ENCODE data around the gene METTL9. TPM values are rescaled to one million over a fixed set of nuclear protein-coding genes. Genes with fewer than 3 reads are reported as not detected.
A peak's percentile ranks its signal among the peaks of the same experiment; 100 is the strongest.

Gene METTL9
- total and polyA plus RNA-seq, 2 of the 13 experiments (the other 11 are each of a cell fraction or from before 2014, with no cell fraction given): 123 to 204 TPM

GRCh38 chr16:21565861-21566669 lies 33.3 kb upstream of the METTL9 start (continued):
- TF ChIP-seq ATF2 (CRISPR knock-in tag; IDR thresholded peaks at IDR 0.05): peak; percentile 83
- TF ChIP-seq, protein P1, sequence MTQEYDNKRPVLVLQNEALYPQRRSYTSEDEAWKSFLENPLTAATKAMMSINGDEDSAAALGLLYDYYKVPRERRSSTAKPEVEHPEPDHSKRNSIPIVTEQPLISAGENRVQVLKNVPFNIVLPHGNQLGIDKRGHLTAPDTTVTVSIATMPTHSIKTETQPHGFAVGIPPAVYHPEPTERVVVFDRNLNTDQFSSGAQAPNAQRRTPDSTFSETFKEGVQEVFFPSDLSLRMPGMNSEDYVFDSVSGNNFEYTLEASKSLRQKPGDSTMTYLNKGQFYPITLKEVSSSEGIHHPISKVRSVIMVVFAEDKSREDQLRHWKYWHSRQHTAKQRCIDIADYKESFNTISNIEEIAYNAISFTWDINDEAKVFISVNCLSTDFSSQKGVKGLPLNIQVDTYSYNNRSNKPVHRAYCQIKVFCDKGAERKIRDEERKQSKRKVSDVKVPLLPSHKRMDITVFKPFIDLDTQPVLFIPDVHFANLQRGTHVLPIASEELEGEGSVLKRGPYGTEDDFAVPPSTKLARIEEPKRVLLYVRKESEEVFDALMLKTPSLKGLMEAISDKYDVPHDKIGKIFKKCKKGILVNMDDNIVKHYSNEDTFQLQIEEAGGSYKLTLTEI (CRISPR knock-in tag; conservative IDR thresholded peaks at IDR 0.05): no peak
- peak; percentile 73; the same call in 1 of the 2 replicates for TF ChIP-seq ZNF224 (CRISPR knock-in tag; IDR thresholded peaks at IDR 0.05)
- no peak for TF ChIP-seq RBM39 (IDR thresholded peaks at IDR 0.05; ENCODE audit: low read depth, low read length, poor library complexity, severe bottlenecking)
- no peak for TF ChIP-seq SMARCE1 (IDR thresholded peaks at IDR 0.05; ENCODE audit: borderline replicate concordance)
- TF ChIP-seq ZFAT (CRISPR knock-in tag; conservative IDR thresholded peaks at IDR 0.05): no peak
- no peak for TF ChIP-seq NR3C1 (CRISPR knock-in tag; IDR thresholded peaks at IDR 0.05)
- TF ChIP-seq, protein P2, sequence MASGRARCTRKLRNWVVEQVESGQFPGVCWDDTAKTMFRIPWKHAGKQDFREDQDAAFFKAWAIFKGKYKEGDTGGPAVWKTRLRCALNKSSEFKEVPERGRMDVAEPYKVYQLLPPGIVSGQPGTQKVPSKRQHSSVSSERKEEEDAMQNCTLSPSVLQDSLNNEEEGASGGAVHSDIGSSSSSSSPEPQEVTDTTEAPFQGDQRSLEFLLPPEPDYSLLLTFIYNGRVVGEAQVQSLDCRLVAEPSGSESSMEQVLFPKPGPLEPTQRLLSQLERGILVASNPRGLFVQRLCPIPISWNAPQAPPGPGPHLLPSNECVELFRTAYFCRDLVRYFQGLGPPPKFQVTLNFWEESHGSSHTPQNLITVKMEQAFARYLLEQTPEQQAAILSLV (CRISPR knock-in tag; IDR thresholded peaks at IDR 0.05; ENCODE audit: borderline replicate concordance): no peak
- TF ChIP-seq SAP130 (CRISPR knock-in tag; IDR thresholded peaks at IDR 0.05; ENCODE audit: low read depth): peak; percentile 79
- no peak for TF ChIP-seq FLYWCH1 (CRISPR knock-in tag; IDR thresholded peaks at IDR 0.05)
- peak; percentile 32 to 84; a peak in 3 of 4 replicates for TF ChIP-seq NR2F1 (CRISPR knock-in tag; IDR thresholded peaks at IDR 0.05)
- TF ChIP-seq TCF7L2 (IDR thresholded peaks at IDR 0.05; ENCODE audit: low read depth, low read length): peak; percentile 87
- TF ChIP-seq, protein P3, sequence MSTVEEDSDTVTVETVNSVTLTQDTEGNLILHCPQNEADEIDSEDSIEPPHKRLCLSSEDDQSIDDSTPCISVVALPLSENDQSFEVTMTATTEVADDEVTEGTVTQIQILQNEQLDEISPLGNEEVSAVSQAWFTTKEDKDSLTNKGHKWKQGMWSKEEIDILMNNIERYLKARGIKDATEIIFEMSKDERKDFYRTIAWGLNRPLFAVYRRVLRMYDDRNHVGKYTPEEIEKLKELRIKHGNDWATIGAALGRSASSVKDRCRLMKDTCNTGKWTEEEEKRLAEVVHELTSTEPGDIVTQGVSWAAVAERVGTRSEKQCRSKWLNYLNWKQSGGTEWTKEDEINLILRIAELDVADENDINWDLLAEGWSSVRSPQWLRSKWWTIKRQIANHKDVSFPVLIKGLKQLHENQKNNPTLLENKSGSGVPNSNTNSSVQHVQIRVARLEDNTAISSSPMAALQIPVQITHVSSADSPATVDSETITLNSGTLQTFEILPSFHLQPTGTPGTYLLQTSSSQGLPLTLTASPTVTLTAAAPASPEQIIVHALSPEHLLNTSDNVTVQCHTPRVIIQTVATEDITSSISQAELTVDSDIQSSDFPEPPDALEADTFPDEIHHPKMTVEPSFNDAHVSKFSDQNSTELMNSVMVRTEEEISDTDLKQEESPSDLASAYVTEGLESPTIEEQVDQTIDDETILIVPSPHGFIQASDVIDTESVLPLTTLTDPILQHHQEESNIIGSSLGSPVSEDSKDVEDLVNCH (CRISPR knock-in tag; IDR thresholded peaks at IDR 0.05): no peak
- TF ChIP-seq ZNF557 (CRISPR knock-in tag; IDR thresholded peaks at IDR 0.05): no peak
- TF ChIP-seq, protein P4, sequence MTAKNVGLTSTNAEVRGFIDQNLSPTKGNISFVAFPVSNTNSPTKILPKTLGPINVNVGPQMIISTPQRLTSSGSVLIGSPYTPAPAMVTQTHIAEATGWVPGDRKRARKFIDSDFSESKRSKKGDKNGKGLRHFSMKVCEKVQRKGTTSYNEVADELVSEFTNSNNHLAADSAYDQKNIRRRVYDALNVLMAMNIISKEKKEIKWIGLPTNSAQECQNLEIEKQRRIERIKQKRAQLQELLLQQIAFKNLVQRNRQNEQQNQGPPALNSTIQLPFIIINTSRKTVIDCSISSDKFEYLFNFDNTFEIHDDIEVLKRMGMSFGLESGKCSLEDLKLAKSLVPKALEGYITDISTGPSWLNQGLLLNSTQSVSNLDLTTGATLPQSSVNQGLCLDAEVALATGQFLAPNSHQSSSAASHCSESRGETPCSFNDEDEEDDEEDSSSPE (CRISPR knock-in tag; IDR thresholded peaks at IDR 0.05): peak; percentile 51; the same call in 1 of the 2 replicates
- peak; percentile 61; the same call in 1 of the 2 replicates for TF ChIP-seq MXD1 (CRISPR knock-in tag; IDR thresholded peaks at IDR 0.05)
- no peak; the same call in 1 of the 2 replicates for TF ChIP-seq GABPB1 (CRISPR knock-in tag; IDR thresholded peaks at IDR 0.05)
- no peak for TF ChIP-seq NFATC3 (CRISPR knock-in tag; IDR thresholded peaks at IDR 0.05)
- TF ChIP-seq ZNF337 (CRISPR knock-in tag; IDR thresholded peaks at IDR 0.05; ENCODE audit: borderline replicate concordance, low read depth): no peak

Measured in HepG2 (cell line).